ENCODE results near the gene SDCBP2. TPM values are rescaled to one million over a fixed set of nuclear protein-coding genes. Genes with fewer than 3 reads are reported as not detected.

Gene SDCBP2
- total and polyA plus RNA-seq, 2 of the 13 experiments (the other 11 are each of a cell fraction or from before 2014, with no cell fraction given), result 1.2 to 2.4 TPM

DNA sequence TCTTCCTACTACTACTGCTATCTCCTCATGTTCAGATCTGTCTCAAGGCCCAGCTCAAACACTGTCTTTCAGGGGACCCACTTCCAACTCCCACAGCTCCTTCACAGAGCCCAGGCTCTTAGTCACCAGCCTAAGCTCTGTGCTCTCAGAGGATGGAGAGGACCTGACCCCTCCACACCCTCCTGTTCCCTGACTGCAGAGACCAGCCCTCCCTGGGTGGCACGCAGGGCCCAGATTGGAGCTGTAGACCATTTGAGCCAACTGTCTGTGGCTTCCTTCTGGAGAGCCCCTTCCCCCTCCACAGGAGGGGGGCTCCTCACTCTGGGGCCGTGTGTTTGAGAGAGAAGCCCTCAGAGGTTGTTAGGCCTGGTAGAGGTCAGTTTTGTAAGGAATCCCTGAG, 53.0 kb downstream of the SDCBP2 start:
- Histone ChIP-seq H3K4me2 (ENCODE audit: low read depth, low read length) (no peak overlapping the region), H3K4me1 (ENCODE audit: insufficient read depth, low read length) (no peaks in the 10 kb centered on the region), H3K4me3 (replicated peaks in 1 of 3; ENCODE audit: insufficient read depth in 1 of 3, low read depth in 2 of 3, low read length in 3 of 3) (no peak overlapping the region), H3K27ac (ENCODE audit: extremely low read length, insufficient read depth, low read length) (no peak overlapping the region), H3K9ac (ENCODE audit: insufficient read depth, low read depth, low read length) (no peak overlapping the region), H3K36me3 (replicated peaks in 1 of 2; ENCODE audit: control insufficient read depth in 1 of 2, insufficient read depth in 2 of 2, low read length in 2 of 2) (no peaks in the 10 kb centered on the region), H2AFZ (ENCODE audit: low read length) (no peak overlapping the region), H3K9me3 (ENCODE audit: low read length) (no peaks in the 10 kb centered on the region), H3K27me3 (ENCODE audit: control insufficient read depth in 1 of 2, insufficient read depth in 2 of 2, low read length in 2 of 2) (peaks cover 5 to 22% of the 10 kb centered on the region in 2 experiments; a peak in 4 of 5 replicates), H4K20me1 (ENCODE audit: insufficient read depth, low read length) (no peaks in the 10 kb centered on the region), H3K79me2 (ENCODE audit: insufficient read depth, low read length) (no peaks in the 10 kb centered on the region)
- CTCF ChIA-PET (ENCODE audit: low intra/inter-chr PET ratio, low total read pairs), result no interaction called here
- no peak for TF ChIP-seq FOXP1 (IDR thresholded peaks at IDR 0.05)
- TF ChIP-seq FOXP1 (CRISPR knock-in tag; IDR thresholded peaks at IDR 0.05), result no peak
- no peak for TF ChIP-seq ZNF230 (CRISPR knock-in tag; IDR thresholded peaks at IDR 0.05)
- TF ChIP-seq ZNF687 (CRISPR knock-in tag; IDR thresholded peaks at IDR 0.05), result no peak
- TF ChIP-seq, protein P1, sequence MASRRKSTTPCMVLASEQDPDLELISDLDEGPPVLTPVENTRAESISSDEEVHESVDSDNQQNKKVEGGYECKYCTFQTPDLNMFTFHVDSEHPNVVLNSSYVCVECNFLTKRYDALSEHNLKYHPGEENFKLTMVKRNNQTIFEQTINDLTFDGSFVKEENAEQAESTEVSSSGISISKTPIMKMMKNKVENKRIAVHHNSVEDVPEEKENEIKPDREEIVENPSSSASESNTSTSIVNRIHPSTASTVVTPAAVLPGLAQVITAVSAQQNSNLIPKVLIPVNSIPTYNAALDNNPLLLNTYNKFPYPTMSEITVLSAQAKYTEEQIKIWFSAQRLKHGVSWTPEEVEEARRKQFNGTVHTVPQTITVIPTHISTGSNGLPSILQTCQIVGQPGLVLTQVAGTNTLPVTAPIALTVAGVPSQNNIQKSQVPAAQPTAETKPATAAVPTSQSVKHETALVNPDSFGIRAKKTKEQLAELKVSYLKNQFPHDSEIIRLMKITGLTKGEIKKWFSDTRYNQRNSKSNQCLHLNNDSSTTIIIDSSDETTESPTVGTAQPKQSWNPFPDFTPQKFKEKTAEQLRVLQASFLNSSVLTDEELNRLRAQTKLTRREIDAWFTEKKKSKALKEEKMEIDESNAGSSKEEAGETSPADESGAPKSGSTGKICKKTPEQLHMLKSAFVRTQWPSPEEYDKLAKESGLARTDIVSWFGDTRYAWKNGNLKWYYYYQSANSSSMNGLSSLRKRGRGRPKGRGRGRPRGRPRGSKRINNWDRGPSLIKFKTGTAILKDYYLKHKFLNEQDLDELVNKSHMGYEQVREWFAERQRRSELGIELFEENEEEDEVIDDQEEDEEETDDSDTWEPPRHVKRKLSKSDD (CRISPR knock-in tag; IDR thresholded peaks at IDR 0.05; ENCODE audit: low read depth), result no peak
- TF ChIP-seq ZHX2 (IDR thresholded peaks at IDR 0.05; ENCODE audit: low read depth), result no peak
- TF ChIP-seq ZHX2 (CRISPR knock-in tag; IDR thresholded peaks at IDR 0.05; ENCODE audit: borderline replicate concordance), result no peak
- no peak for TF ChIP-seq GATA4 (IDR thresholded peaks at IDR 0.05; ENCODE audit: borderline replicate concordance, low read depth)
- no peak for TF ChIP-seq KAT7 (CRISPR knock-in tag; IDR thresholded peaks at IDR 0.05; ENCODE audit: borderline replicate concordance)
- no peak for TF ChIP-seq ZNF766 (CRISPR knock-in tag; IDR thresholded peaks at IDR 0.05; ENCODE audit: borderline replicate concordance)
- no peak for TF ChIP-seq TGIF2 (CRISPR knock-in tag; IDR thresholded peaks at IDR 0.05)
- no peak for TF ChIP-seq GPN1 (CRISPR knock-in tag; IDR thresholded peaks at IDR 0.05; ENCODE audit: borderline replicate concordance)
- DNase-seq (ENCODE audit: low spot score) (no peak), ATAC-seq (no peak), FAIRE-seq (no peak)
- intact Hi-C loops (cut with micrococcal nuclease; ENCODE audit: unreplicated experiment) (no loop called here), in situ Hi-C loops (cut with HindIII; ENCODE audit: extremely low pct_ligation_motif_present, low pct_unique_long_range_greater_than_20kb) (no loop called here)
- WGBS (ENCODE audit: low lambda C conversion rate), result 25% methylated on average over 2 of the region's 2 CpGs
- no TSS peak for BruUV-seq (replicated peaks)
- POLR2A ChIA-PET, result no interaction called here
